Measurements from ENCODE around the gene LCNL1.

LCNL1 gene

GRCh38 chr9:136995362-136995761 lies 12.6 kb downstream of the LCNL1 start:
- Histone ChIP-seq H3K27ac (peak overlapping the region; percentile 19 to 60), H3K4me3 (peak overlapping the region; percentile 53)
- DNase-seq (ENCODE audit: low spot score): no peak
- TF ChIP-seq, protein P1, sequence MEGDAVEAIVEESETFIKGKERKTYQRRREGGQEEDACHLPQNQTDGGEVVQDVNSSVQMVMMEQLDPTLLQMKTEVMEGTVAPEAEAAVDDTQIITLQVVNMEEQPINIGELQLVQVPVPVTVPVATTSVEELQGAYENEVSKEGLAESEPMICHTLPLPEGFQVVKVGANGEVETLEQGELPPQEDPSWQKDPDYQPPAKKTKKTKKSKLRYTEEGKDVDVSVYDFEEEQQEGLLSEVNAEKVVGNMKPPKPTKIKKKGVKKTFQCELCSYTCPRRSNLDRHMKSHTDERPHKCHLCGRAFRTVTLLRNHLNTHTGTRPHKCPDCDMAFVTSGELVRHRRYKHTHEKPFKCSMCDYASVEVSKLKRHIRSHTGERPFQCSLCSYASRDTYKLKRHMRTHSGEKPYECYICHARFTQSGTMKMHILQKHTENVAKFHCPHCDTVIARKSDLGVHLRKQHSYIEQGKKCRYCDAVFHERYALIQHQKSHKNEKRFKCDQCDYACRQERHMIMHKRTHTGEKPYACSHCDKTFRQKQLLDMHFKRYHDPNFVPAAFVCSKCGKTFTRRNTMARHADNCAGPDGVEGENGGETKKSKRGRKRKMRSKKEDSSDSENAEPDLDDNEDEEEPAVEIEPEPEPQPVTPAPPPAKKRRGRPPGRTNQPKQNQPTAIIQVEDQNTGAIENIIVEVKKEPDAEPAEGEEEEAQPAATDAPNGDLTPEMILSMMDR (IDR thresholded peaks at IDR 0.05): no peak

- DNase-seq (ENCODE audit: low spot score): no peak
- H3K4me3 ChIP-seq: peak overlapping the region; percentile 53
- TF ChIP-seq, protein P1 (IDR thresholded peaks at IDR 0.05): no peak
- peak overlapping the region; percentile 19 to 60 for H3K27ac ChIP-seq
Observed at GRCh38 chr9:136995772-136996311, 13.0 kb downstream of the LCNL1 start.

DNA sequence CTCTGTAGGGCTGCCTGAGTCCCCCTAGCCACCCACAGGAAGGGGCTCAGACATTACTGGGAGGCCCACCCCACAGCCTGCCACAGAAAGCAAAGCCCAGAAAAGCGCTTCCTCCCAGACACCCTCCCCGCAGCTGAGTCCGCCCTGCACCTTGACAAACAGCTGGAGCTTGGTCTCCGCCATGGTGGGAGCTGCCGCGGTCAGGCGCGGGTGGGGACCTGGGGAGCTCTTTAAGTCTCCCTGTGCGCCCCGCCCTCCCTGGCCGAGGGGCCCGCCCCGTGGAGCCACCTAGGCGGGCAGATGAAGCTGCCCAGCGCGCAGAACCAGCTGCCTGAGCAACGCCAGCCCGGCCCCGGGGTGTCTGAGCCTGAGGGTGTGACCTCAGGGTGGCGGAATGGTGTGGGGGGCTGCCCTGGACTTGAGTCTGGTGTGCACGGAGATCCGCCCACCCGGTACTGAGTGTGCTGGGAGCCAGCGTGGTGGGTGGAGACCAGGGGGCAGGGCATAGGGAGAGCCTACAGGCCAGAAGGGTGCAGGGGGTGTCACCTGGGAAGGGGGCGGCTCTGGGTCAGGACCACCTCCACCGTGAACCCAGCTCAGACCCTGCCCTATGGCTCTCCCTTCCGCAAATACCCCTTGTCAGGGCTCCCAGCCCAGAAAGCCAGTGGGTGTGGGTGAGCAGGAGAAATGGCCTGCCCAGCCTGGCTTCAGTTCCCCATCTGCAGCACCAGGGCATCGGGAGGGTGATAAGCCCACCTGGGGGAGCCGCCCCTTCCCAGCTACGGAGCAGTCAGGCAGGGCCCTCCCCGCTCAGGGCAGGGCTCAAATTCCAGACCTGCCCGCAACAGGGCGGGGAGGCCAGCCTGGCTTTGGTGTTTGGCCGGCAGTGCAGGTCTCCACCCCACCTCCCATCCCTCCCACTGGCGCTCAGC lies 13.8 kb downstream of the LCNL1 start, which contains the start of gene CLIC3:
Gene CLIC3, minus strand, starts transcription at position 208 of the 932 bp plus-strand sequence. Its CDS starts 25 bp downstream, at position 183.
- peak within 1 kb of the TSS; percentile 53 for H3K4me3 ChIP-seq
- TF ChIP-seq, protein P1 (IDR thresholded peaks at IDR 0.05): no peak
- peak within 1 kb of the TSS; percentile 19 to 60 for H3K27ac ChIP-seq
- DNase-seq (ENCODE audit: low spot score): no peak

DNA sequence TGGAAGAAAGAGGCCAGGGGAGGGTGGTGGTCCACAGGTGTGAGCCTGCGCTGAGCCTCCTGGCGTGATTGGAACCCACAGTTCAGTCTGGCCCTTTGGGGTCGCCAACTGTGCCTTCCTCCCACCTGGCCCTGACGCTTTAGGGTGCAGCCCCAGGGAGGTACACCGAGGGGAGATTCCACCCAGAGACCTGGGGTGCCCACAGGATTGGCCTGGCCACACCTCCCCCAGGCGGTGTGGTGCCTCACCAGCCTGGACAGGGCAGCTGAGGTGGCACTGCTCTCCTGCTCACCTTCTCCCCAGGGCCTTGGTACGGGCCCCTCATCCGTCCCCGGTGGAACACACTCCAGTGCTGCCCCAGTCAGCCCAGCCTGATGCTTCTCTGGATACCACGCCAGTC lies 14.6 kb downstream of the LCNL1 start:
- TF ChIP-seq, protein P1 (IDR thresholded peaks at IDR 0.05): no peak
- no peak for DNase-seq (ENCODE audit: low spot score)
- peak overlapping the region in 1 of 2 donors; percentile 60 for H3K27ac ChIP-seq
- H3K4me3 ChIP-seq: no peak overlapping the region

- no peak overlapping the region for H3K27ac ChIP-seq
- no peak overlapping the region for H3K4me3 ChIP-seq
- no peak for DNase-seq (ENCODE audit: low spot score)
- TF ChIP-seq, protein P1 (IDR thresholded peaks at IDR 0.05): no peak
Observed at GRCh38 chr9:136997830-136998234, 15.0 kb downstream of the LCNL1 start.

- TF ChIP-seq, protein P1 (IDR thresholded peaks at IDR 0.05): no peak
- no peak overlapping the region for H3K4me3 ChIP-seq
- no peak for DNase-seq (ENCODE audit: low spot score)
- H3K27ac ChIP-seq: no peak overlapping the region
Observed at GRCh38 chr9:137000177-137000930, 17.6 kb downstream of the LCNL1 start.

All from coronary artery (tissue), 2 donors.